Chondrocyte (in vitro differentiated cells): Measurements from ENCODE around the gene EXOC1L. TPM values are rescaled to one million over a fixed set of nuclear protein-coding genes. Genes with fewer than 3 reads are reported as not detected.

Experiments
- DNase-seq: peaks from one replicate; pipeline ENCODE4 v3.0.0; 2021; ENCODE audit warnings: mixed read lengths, low spot score
- H3K27ac Mint-ChIP-seq: one replicate; pipeline ENCODE4 v1.8.0; 2021; ENCODE audit warnings: mild to moderate bottlenecking, moderate library complexity, mixed read lengths; ENCODE audit not compliant: unreplicated experiment
- H3K27me3 Mint-ChIP-seq: 2 replicates; pipeline ENCODE4 v1.8.0; 2021; ENCODE audit warnings: low read depth, mixed read lengths
- H3K36me3 Mint-ChIP-seq: 2 replicates; pipeline ENCODE4 v1.8.0; 2021; ENCODE audit warnings: low read depth, mixed read lengths
- H3K4me1 Mint-ChIP-seq: 2 replicates; pipeline ENCODE4 v1.8.0; 2021; ENCODE audit warnings: low read depth, mild to moderate bottlenecking, mixed read lengths
- H3K4me3 Mint-ChIP-seq: one replicate; pipeline ENCODE4 v1.8.0; 2021; ENCODE audit warnings: mild to moderate bottlenecking, moderate library complexity, mixed read lengths; ENCODE audit not compliant: unreplicated experiment
- H3K9me3 Mint-ChIP-seq: 2 replicates; pipeline ENCODE4 v1.8.0; 2021; ENCODE audit warnings: low read depth, mixed read lengths
- total RNA-seq: library from RNA; stranded (reverse); gene quantifications from 3 replicates; pipeline ENCODE4 v1.2.1, GENCODE V29; 2021
- TF ChIP-seq, protein P1 (sequence below): fragments of 200-600 bp; sonication (generic); IDR thresholded peaks from 2 replicates; pipeline ENCODE4 v1.5.0; 2021; ENCODE audit warnings: antibody characterized with exemption, mild to moderate bottlenecking, moderate library complexity

EXOC1L gene
- total RNA-seq, 1 donor from 2014 or later: not detected

DNA sequence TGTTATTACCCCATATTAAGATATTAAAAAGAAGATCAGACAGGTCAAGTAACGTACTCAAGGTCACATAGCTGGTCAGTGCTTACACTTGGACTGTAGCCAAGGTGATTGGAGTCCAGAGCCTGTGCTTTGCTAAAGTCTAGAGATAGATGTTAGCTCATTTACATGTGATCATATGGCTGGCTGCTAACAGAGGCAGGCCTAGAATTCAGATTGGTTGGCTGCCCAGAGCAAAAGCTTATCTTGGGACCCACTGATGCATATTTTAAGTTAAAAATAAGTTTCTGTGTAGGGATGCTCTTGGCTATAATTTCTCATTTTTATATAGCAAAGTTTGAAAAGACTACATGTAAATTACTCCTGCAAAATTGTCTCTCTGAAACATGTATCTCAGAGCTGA lies 18.1 kb upstream of the EXOC1L start:
- no peaks in the 10 kb centered on the region for H3K4me1 Mint-ChIP-seq
- H3K27me3 Mint-ChIP-seq: peaks cover 21% of the 10 kb centered on the region
- H3K9me3 Mint-ChIP-seq: peaks cover 6% of the 10 kb centered on the region
- TF ChIP-seq, protein P1, sequence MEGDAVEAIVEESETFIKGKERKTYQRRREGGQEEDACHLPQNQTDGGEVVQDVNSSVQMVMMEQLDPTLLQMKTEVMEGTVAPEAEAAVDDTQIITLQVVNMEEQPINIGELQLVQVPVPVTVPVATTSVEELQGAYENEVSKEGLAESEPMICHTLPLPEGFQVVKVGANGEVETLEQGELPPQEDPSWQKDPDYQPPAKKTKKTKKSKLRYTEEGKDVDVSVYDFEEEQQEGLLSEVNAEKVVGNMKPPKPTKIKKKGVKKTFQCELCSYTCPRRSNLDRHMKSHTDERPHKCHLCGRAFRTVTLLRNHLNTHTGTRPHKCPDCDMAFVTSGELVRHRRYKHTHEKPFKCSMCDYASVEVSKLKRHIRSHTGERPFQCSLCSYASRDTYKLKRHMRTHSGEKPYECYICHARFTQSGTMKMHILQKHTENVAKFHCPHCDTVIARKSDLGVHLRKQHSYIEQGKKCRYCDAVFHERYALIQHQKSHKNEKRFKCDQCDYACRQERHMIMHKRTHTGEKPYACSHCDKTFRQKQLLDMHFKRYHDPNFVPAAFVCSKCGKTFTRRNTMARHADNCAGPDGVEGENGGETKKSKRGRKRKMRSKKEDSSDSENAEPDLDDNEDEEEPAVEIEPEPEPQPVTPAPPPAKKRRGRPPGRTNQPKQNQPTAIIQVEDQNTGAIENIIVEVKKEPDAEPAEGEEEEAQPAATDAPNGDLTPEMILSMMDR: no peak
- H3K4me3 Mint-ChIP-seq: no peak overlapping the region
- no peak for DNase-seq
- no peaks in the 10 kb centered on the region for H3K36me3 Mint-ChIP-seq
- H3K27ac Mint-ChIP-seq: no peak overlapping the region

DNA sequence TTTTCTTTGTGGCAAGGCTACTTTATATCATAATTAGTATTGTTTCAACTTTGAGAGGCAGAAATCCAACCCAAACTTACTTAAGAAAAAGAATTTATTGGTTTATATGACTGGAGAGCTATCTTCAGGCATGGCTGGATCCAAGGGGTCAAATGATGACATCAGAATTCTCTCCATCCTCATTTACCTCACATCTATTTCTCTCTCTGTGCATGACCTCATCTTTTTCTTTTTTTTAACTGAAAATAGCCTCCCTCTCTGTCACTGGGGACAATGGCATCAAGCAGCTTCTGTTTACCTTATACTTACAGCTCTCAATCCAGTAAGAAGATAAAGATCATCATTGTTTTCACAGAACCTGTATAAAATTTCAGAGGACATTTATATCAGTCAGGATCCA lies 12.0 kb upstream of the EXOC1L start:
- H3K27me3 Mint-ChIP-seq: peaks cover 17% of the 10 kb centered on the region
- H3K9me3 Mint-ChIP-seq: no peaks in the 10 kb centered on the region
- TF ChIP-seq, protein P1: no peak
- no peak overlapping the region for H3K4me3 Mint-ChIP-seq
- H3K36me3 Mint-ChIP-seq: no peaks in the 10 kb centered on the region
- H3K27ac Mint-ChIP-seq: no peak overlapping the region
- DNase-seq: no peak
- H3K4me1 Mint-ChIP-seq: no peaks in the 10 kb centered on the region

DNA sequence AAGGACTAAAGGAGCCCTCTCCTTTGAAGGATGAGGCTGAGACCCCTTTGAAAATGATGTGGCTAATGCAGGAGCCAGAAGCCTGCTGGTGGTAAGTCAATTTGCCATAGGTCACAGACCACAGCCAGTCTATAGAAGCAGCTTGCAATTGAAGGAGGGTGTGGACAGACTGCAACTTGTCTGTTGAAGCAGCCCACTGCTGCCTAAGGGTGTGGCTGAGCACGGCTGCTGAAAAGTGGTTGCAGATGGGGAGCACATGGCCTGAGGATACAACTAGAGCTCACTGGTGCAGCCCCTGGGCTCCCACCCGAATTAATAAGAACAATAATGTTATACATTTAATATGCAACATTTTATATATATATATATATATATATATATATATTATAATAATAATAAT lies 11.4 kb upstream of the EXOC1L start:
- H3K9me3 Mint-ChIP-seq: peaks cover 4% of the 10 kb centered on the region
- no peak overlapping the region for H3K4me3 Mint-ChIP-seq
- no peaks in the 10 kb centered on the region for H3K36me3 Mint-ChIP-seq
- H3K4me1 Mint-ChIP-seq: no peaks in the 10 kb centered on the region
- no peak overlapping the region for H3K27ac Mint-ChIP-seq
- no peak for DNase-seq
- TF ChIP-seq, protein P1: no peak
- H3K27me3 Mint-ChIP-seq: peaks cover 20% of the 10 kb centered on the region

DNA sequence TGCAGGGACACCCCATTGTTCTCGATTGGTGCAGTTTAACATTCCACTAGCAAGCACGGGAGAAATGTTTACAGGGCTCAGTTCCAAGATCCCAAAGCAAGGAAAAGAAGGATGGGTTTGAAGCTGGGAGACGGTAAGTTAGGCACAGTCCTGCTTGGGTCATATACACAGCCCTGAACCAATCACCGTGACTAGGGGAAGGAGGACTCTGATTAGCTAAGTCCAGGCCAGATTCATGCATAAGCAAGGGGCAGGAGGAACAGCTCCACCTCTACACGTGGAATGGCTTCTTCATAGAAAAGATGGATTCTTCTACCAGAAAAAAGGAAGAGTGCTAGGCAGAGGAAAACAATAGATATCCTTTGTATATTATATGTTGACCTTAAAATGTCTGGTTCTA lies 11.0 kb upstream of the EXOC1L start:
- Mint-ChIP-seq H3K4me3 (no peak overlapping the region), H3K9me3 (peaks cover 9% of the 10 kb centered on the region), H3K27ac (no peak overlapping the region), H3K36me3 (no peaks in the 10 kb centered on the region), H3K27me3 (peaks cover 18% of the 10 kb centered on the region), H3K4me1 (no peaks in the 10 kb centered on the region)
- TF ChIP-seq, protein P1: no peak
- DNase-seq: no peak

DNA sequence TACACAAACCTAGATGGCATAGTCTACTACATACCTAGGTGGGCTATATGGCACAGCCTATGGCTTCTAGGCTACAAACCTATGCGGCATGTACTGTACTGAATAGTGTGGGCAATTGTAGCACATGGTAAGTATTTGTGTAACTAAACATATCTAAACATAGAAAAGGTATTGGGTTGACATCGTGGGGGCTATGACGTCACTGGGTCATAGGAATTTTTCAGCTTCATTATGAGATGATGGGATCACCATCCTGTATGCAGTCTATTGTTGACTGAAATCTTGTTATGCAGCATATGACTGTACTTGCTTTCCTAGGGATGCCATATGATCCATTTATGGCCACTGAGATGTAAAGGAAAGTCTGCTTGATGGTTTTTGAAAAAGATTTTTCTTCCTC lies 1.9 kb upstream of the EXOC1L start:
- no peak for DNase-seq
- Mint-ChIP-seq H3K4me3 (no peak overlapping the region), H3K4me1 (peaks cover 6% of the 10 kb centered on the region), H3K27me3 (peaks cover 29% of the 10 kb centered on the region), H3K36me3 (peaks cover 2% of the 10 kb centered on the region), H3K27ac (no peak overlapping the region), H3K9me3 (peaks cover 9% of the 10 kb centered on the region)
- TF ChIP-seq, protein P1: no peak
